ENCODE results near the gene CST3.
A peak's percentile ranks its signal among the peaks of the same experiment; 100 is the strongest.
"Not testable (repeated sequence)": the region's sequence is repeated elsewhere in the genome, so short reads cannot be mapped to it uniquely, and the experiment has no call there.

CST3 gene

DNA sequence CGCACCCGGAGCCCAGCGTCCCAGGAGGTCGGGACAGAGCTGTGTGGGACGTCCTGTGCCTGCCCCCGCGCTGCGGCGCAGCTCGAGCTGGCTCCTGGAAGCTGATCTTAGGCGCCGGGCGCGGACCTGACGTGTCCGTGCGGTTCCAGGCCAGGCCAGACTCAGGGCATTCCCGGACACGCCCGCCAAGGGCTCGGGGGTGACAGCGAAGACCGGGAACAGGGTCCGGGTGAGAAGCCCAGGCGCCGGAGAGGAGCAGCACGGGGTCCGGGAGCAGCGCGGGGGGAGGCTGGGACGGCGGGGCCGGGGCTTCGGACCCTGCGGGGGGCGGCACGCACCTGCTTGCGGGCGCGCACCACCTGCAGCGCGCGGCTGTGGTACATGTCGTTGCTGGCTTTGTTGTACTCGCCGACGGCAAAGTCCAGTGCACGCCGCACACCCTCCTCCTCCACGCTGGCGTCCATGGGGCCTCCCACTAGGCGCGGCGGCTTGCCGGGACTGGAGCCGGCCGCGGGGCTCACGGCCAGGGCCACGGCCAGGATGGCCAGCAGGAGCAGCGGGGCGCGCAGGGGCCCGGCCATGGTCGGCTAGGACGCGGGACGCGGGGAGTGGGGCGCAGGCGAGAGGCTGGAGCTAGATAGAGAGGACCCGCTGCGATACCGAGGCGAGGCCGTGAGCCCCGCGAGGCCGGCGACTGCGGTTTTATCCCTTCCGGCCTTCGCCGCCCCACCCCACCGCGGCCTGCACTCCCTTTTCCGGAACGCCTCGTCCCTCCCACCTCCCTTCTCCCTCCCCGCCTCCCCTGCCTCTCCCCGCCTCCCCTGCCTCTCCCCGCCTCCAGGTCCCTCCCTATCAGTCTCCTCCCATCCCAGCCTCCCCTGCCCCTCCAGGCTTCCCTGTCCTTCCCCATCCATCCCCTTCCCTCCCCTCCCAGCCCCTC lies at the start of gene CST3:
TSS of gene CST3 (minus strand) at position 674 of the 940 bp plus-strand sequence. CDS start at position 581, 93 bp downstream.
- DNase-seq (ENCODE audit: extremely low read depth, insufficient read length) = peak; percentile 79
- Histone ChIP-seq H3K36me3 (ENCODE audit: control insufficient read depth, insufficient read depth, low read length) (no peaks in the 10 kb centered on the region), H3K27me3 (replicated peaks; ENCODE audit: control insufficient read depth, insufficient read depth, low read length) (no peaks in the 10 kb centered on the region), H3K4me3 (replicated peaks; ENCODE audit: low read depth, low read length) (peak within 1 kb of the TSS; percentile 72)
- TF ChIP-seq, protein P1, sequence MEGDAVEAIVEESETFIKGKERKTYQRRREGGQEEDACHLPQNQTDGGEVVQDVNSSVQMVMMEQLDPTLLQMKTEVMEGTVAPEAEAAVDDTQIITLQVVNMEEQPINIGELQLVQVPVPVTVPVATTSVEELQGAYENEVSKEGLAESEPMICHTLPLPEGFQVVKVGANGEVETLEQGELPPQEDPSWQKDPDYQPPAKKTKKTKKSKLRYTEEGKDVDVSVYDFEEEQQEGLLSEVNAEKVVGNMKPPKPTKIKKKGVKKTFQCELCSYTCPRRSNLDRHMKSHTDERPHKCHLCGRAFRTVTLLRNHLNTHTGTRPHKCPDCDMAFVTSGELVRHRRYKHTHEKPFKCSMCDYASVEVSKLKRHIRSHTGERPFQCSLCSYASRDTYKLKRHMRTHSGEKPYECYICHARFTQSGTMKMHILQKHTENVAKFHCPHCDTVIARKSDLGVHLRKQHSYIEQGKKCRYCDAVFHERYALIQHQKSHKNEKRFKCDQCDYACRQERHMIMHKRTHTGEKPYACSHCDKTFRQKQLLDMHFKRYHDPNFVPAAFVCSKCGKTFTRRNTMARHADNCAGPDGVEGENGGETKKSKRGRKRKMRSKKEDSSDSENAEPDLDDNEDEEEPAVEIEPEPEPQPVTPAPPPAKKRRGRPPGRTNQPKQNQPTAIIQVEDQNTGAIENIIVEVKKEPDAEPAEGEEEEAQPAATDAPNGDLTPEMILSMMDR (IDR thresholded peaks at IDR 0.05; ENCODE audit: insufficient read depth, low read length, poor library complexity, severe bottlenecking) = no peak

- H3K36me3 ChIP-seq (ENCODE audit: control insufficient read depth, insufficient read depth, low read length) = no peaks in the 10 kb centered on the region
- H3K27me3 ChIP-seq (replicated peaks; ENCODE audit: control insufficient read depth, insufficient read depth, low read length) = no peaks in the 10 kb centered on the region; the same call in 1 of the 2 replicates
Measured at GRCh38 chr20:23686046-23686750, 48.4 kb upstream of the CST3 start.

DNA sequence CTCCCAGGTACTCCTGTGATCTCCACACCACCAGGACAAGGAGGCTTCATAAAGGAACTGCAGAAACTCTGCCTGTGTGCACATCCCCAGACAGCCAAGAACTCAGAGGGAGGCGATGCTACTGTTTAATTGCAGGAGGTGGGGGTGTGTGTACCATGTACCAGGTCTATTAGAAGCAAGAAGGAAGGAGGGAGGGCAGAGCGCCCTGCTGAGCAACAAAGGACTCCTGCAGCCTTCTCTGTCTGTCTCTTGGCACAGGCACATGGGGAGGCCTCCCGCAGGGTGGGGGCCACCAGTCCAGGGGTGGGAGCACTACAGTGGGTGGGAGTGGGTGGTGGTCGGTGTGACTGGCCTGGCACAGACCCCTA lies 47.8 kb upstream of the CST3 start:
- H3K27me3 ChIP-seq (replicated peaks; ENCODE audit: control insufficient read depth, insufficient read depth, low read length); DNase-seq (ENCODE audit: extremely low read depth, insufficient read length); H3K4me3 ChIP-seq (replicated peaks; ENCODE audit: low read depth, low read length); H3K36me3 ChIP-seq (ENCODE audit: control insufficient read depth, insufficient read depth, low read length): not testable (repeated sequence)

More at GRCh38 chr20:23686046-23686750, 48.4 kb upstream of the CST3 start:
- no peak overlapping the region for H3K4me3 ChIP-seq (replicated peaks; ENCODE audit: low read depth, low read length)
- DNase-seq (ENCODE audit: extremely low read depth, insufficient read length) = no peak
- TF ChIP-seq, protein P1 (IDR thresholded peaks at IDR 0.05; ENCODE audit: insufficient read depth, low read length, poor library complexity, severe bottlenecking) = no peak

DNA sequence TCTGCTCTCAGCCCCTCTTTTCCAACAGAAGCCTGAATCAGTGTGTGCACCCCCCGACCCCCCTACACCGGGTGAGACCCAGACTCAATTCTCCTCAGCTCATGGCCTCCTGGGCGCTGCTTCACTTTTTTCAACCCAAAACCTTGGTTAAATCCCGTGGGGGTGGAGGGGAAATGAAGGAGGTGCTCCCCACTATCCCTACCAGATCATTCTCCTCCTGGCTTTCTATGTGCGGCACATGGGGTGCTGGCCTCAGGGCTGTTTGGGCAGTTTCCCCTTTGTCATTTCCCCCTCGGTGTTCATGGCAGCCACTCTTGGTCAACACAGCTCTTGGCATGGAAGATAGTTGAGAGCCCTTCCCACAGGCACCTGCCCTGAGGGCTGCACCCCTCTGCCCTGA lies 46.5 kb upstream of the CST3 start:
- Histone ChIP-seq H3K27me3 (replicated peaks; ENCODE audit: control insufficient read depth, insufficient read depth, low read length) (no peaks in the 10 kb centered on the region; the same call in 1 of the 2 replicates), H3K4me3 (replicated peaks; ENCODE audit: low read depth, low read length) (no peak overlapping the region), H3K36me3 (ENCODE audit: control insufficient read depth, insufficient read depth, low read length) (no peaks in the 10 kb centered on the region)
- TF ChIP-seq, protein P1 (IDR thresholded peaks at IDR 0.05; ENCODE audit: insufficient read depth, low read length, poor library complexity, severe bottlenecking) = no peak
- no peak for DNase-seq (ENCODE audit: extremely low read depth, insufficient read length)

GRCh38 chr20:23683807-23684206 lies 46.1 kb upstream of the CST3 start:
- DNase-seq (ENCODE audit: extremely low read depth, insufficient read length) = no peak

More at GRCh38 chr20:23683807-23684206, 46.1 kb upstream of the CST3 start:
- H3K27me3 ChIP-seq (replicated peaks; ENCODE audit: control insufficient read depth, insufficient read depth, low read length) = no peaks in the 10 kb centered on the region; the same call in 1 of the 2 replicates
- no peaks in the 10 kb centered on the region for H3K36me3 ChIP-seq (ENCODE audit: control insufficient read depth, insufficient read depth, low read length)
- TF ChIP-seq, protein P1 (IDR thresholded peaks at IDR 0.05; ENCODE audit: insufficient read depth, low read length, poor library complexity, severe bottlenecking) = no peak
- no peak overlapping the region for H3K4me3 ChIP-seq (replicated peaks; ENCODE audit: low read depth, low read length)
